Activated CD8-positive, alpha-beta T cell treated with anti-CD3 and anti-CD28 coated beads for 36 hours (primary cell): Measurements from ENCODE around the gene ACER2. TPM values are rescaled to one million over a fixed set of nuclear protein-coding genes. Genes with fewer than 3 reads are reported as not detected.
A peak's percentile ranks its signal among the peaks of the same experiment; 100 is the strongest.

ENCODE experiments used
- ATAC-seq: fragments of 200-7000 bp; cut with Tn5 transposase; one replicate; pipeline ENCODE4 v1.10.0; 2021; ENCODE audit warnings: mild to moderate bottlenecking, moderate library complexity
- CTCF ChIA-PET: fragments of 350-600 bp; sonication (Branson Sonifier 250); formaldehyde crosslinking; loops from one replicate; lab custom pipeline; 2021; ENCODE audit warnings: antibody characterized with exemption; lab: Charles Lee
- POLR2A ChIA-PET: fragments of 350-600 bp; sonication (Branson Sonifier 250); formaldehyde crosslinking; loops from one replicate; lab custom pipeline; 2021; ENCODE audit warnings: antibody characterized with exemption; lab: Charles Lee
- DNase-seq: peaks from one replicate; pipeline ENCODE4 v3.0.0-alpha.2; 2020
- H3K27ac Mint-ChIP-seq: one replicate; pipeline ENCODE4 v1.8.0; 2021; ENCODE audit warnings: mild to moderate bottlenecking, mixed read lengths
- H3K27me3 Mint-ChIP-seq: one replicate; pipeline ENCODE4 v1.8.0; 2021; ENCODE audit warnings: mixed read lengths
- H3K36me3 Mint-ChIP-seq: one replicate; pipeline ENCODE4 v1.8.0; 2021; ENCODE audit warnings: low read depth, mixed read lengths
- H3K4me1 Mint-ChIP-seq: one replicate; pipeline ENCODE4 v1.8.0; 2021; ENCODE audit warnings: low read depth, mixed read lengths
- H3K4me3 Mint-ChIP-seq: one replicate; pipeline ENCODE4 v1.8.0; 2021; ENCODE audit warnings: mild to moderate bottlenecking, moderate library complexity, mixed read lengths
- H3K9me3 Mint-ChIP-seq: one replicate; pipeline ENCODE4 v1.8.0; 2021; ENCODE audit warnings: mixed read lengths
- CTCF ChIP-seq: fragments of 200-600 bp; IDR thresholded peaks from one replicate; pipeline ENCODE4 v1.8.0; 2022; ENCODE audit warnings: antibody characterized with exemption, mild to moderate bottlenecking
- intact Hi-C: fragments of 100-400 bp; cut with micrococcal nuclease; formaldehyde crosslinking; loops from one replicate; pipeline ENCODE4 v1.10.0; 2022
- total RNA-seq, 2 experiments: library from RNA; stranded (reverse); gene quantifications; one replicate each; pipeline ENCODE4 v1.2.3, GENCODE V29; 2021

ACER2 gene
- total RNA-seq: 1 to 10 TPM; 1.2 to 1.4 TPM

- no peak for TF ChIP-seq CTCF
- H3K4me3 Mint-ChIP-seq: peak within 1 kb of the TSS; percentile 97
- H3K36me3 Mint-ChIP-seq: no peaks in the 10 kb centered on the region
- H3K27me3 Mint-ChIP-seq: no peaks in the 10 kb centered on the region
- ATAC-seq (peak; percentile 98), DNase-seq (peak; percentile 93)
- H3K4me1 Mint-ChIP-seq: peaks cover 10% of the 10 kb centered on the region
- CTCF ChIA-PET: interaction anchor here (0.9 kb wide), 1 partner anchor 56 kb away, joined by 5 read pairs; no protein-coding TSS in a partner anchor
- intact Hi-C loops: loop anchor here (2.0 kb wide), 1 partner anchor 28 kb away; the partner anchor contains the start of gene RPS6
- POLR2A ChIA-PET: interaction anchor here (0.8 to 3.5 kb wide), 4 partner anchors 14 to 357 kb away, joined by 3 to 21 read pairs (median 4); partner anchors contain the start of gene RPS6
- peak within 1 kb of the TSS; percentile 77 for H3K27ac Mint-ChIP-seq
- no peaks in the 10 kb centered on the region for H3K9me3 Mint-ChIP-seq
Measured at GRCh38 chr9:19408693-19409400, at the start of gene ACER2. Gene ACER2, plus strand, starts transcription at chr9:19409009. Its CDS starts 76 bp downstream, at chr9:19409085.

GRCh38 chr9:19369107-19369506 lies 39.7 kb upstream of the ACER2 start:
- Mint-ChIP-seq H3K36me3 (peaks cover 11% of the 10 kb centered on the region), H3K9me3 (no peaks in the 10 kb centered on the region), H3K27me3 (no peaks in the 10 kb centered on the region), H3K27ac (peak overlapping the region; percentile 2), H3K4me3 (no peak overlapping the region), H3K4me1 (peaks cover 8% of the 10 kb centered on the region)
- intact Hi-C loops: no loop called here
- no peak for ATAC-seq
- POLR2A ChIA-PET: interaction anchor here (0.7 to 1.2 kb wide), 2 partner anchors 9 to 11 kb away, joined by 3 to 5 read pairs; partner anchors contain the start of gene RPS6
- CTCF ChIA-PET: interaction anchor here (1.3 kb wide), 1 partner anchor 96 kb away, joined by 3 read pairs; no protein-coding TSS in a partner anchor
- no peak for TF ChIP-seq CTCF
- no peak for DNase-seq

GRCh38 chr9:19371942-19372341 lies 36.9 kb upstream of the ACER2 start:
- POLR2A ChIA-PET: interaction anchor here (2.6 kb wide), 1 partner anchor 8 kb away, joined by 24 read pairs; the partner anchor contains the start of gene RPS6
- no peak overlapping the region for H3K4me3 Mint-ChIP-seq
- no peak for TF ChIP-seq CTCF
- no peaks in the 10 kb centered on the region for H3K27me3 Mint-ChIP-seq
- H3K36me3 Mint-ChIP-seq: peaks cover 32% of the 10 kb centered on the region
- intact Hi-C loops: loop anchor here (10.0 kb wide), 1 partner anchor 317 kb away; no protein-coding TSS in a partner anchor
- H3K4me1 Mint-ChIP-seq: peaks cover 17% of the 10 kb centered on the region
- H3K9me3 Mint-ChIP-seq: no peaks in the 10 kb centered on the region
- CTCF ChIA-PET: interaction anchor here (1.0 to 1.9 kb wide), 2 partner anchors 11 to 13 kb away, joined by 3 to 7 read pairs; no protein-coding TSS in a partner anchor
- ATAC-seq (no peak), DNase-seq (peak; percentile 12)
- H3K27ac Mint-ChIP-seq: no peak overlapping the region

GRCh38 chr9:19372567-19372966 lies 36.2 kb upstream of the ACER2 start:
- ChIA-PET CTCF (no interaction called here), POLR2A (interaction anchor here (0.8 to 1.1 kb wide), 2 partner anchors 142 to 248 kb away, joined by 3 read pairs; partner anchors contain the start of gene DENND4C)
- H3K9me3 Mint-ChIP-seq: no peaks in the 10 kb centered on the region
- peaks cover 23% of the 10 kb centered on the region for H3K4me1 Mint-ChIP-seq
- H3K4me3 Mint-ChIP-seq: no peak overlapping the region
- H3K36me3 Mint-ChIP-seq: peaks cover 38% of the 10 kb centered on the region
- intact Hi-C loops: loop anchor here (10.0 kb wide), 1 partner anchor 318 kb away; no protein-coding TSS in a partner anchor
- no peak for ATAC-seq
- no peak for TF ChIP-seq CTCF
- H3K27ac Mint-ChIP-seq: peak overlapping the region; percentile 34
- H3K27me3 Mint-ChIP-seq: no peaks in the 10 kb centered on the region
- DNase-seq: no peak
